Heart left ventricle (tissue), 16 donors: ENCODE results near the gene SUGCT. TPM values are rescaled to one million over a fixed set of nuclear protein-coding genes. Genes with fewer than 3 reads are reported as not detected.

Experiments
- ATAC-seq, 4 donors: fragments of 200-7000 bp; cut with Tn5 transposase; one replicate each; pipeline ENCODE4 v1.9.1; 2020 to 2022; ENCODE audit warnings: moderate library complexity in 4 of 4, mild to moderate bottlenecking in 3 of 4, moderate number of reproducible peaks in 1 of 4
- DNase-seq, 5 donors: peaks; one replicate each; pipeline ENCODE4 v3.0.0-alpha.2; 2020
- H3K27ac ChIP-seq, 12 donors: fragments of 200-600 bp; sonication (generic) in 4 of 12; one replicate each; pipeline versions ENCODE4 v1.5.0 to v1.8.0; 2016 to 2022; ENCODE audit warnings: mild to moderate bottlenecking in 2 of 12
- H3K27me3 ChIP-seq, 9 donors: fragments of 200-600 bp; sonication (generic) in 2 of 9; one replicate each; pipeline versions ENCODE4 v1.5.1 to v1.8.0; 2016 to 2022; ENCODE audit warnings: mild to moderate bottlenecking in 3 of 9
- H3K36me3 ChIP-seq, 9 donors: fragments of 200-600 bp; sonication (generic) in 2 of 9; one replicate each; pipeline versions ENCODE4 v1.5.0 to v1.8.0; 2018 to 2022; ENCODE audit warnings: mild to moderate bottlenecking in 2 of 9
- H3K4me1 ChIP-seq, 12 donors: fragments of 200-600 bp; sonication (generic) in 4 of 12; one replicate each; pipeline versions ENCODE4 v1.5.0 to v1.8.0; 2016 to 2022; ENCODE audit warnings: mild to moderate bottlenecking in 3 of 12
- H3K4me3 ChIP-seq, 12 donors: fragments of 200-600 bp; sonication (generic) in 4 of 12; one replicate each; pipeline versions ENCODE4 v1.5.0 to v1.8.0; 2017 to 2022; ENCODE audit warnings: mild to moderate bottlenecking in 9 of 12, moderate library complexity in 4 of 12
- H3K9me3 ChIP-seq, 12 donors: fragments of 200-600 bp; sonication (generic) in 4 of 12; one replicate each; pipeline versions ENCODE4 v1.5.0 to v1.8.0; 2016 to 2022; ENCODE audit warnings: mild to moderate bottlenecking in 1 of 12
- CTCF ChIP-seq, 12 donors: fragments of 200-600 bp; sonication (generic) in 4 of 12; IDR thresholded peaks; one replicate each; pipeline versions ENCODE4 v1.5.0 to v1.8.0; 2018 to 2022; ENCODE audit warnings: antibody characterized with exemption in 12 of 12, mild to moderate bottlenecking in 5 of 12
- POLR2A ChIP-seq, 2 donors: fragments of 450-650 bp; IDR thresholded peaks; one replicate each; pipeline ENCODE4 v1.6.1; 2017; ENCODE audit warnings: antibody characterized with exemption in 2 of 2, mild to moderate bottlenecking in 2 of 2, moderate library complexity in 2 of 2
- WGBS, 4 donors: extraction: QIAGEN DNeasy Blood & Tissue Kit in 2 of 4; methylation state at CpG; one replicate each; pipeline versions ENCODE4 v1.1.5 to v1.1.7; 2013 to 2018; 5-methylcytosine and 5-hydroxymethylcytosine counted together
- intact Hi-C, 10 donors: fragments of 100-400 bp; cut with DNase I; formaldehyde crosslinking; loops; one replicate each; pipeline versions ENCODE4 v1.11.1 to v1.14.2; 2022
- polyA plus RNA-seq, 2 donors: library from polyadenylated mRNA; stranded (reverse); fragments of 200-250 nt; gene quantifications; one replicate each; pipeline ENCODE4 v1.2.3, GENCODE V29; 2013
- total RNA-seq, 9 donors: library from RNA; depleted of rRNA in 2 of 9; stranded (reverse); fragments of >200 nt in 2 of 9; fragmentation: NEBNext Ultra II Directional in 3 of 9; extraction: Animal tissue kit (Norgen Biotek cat#: 25700) in 3 of 9; gene quantifications; one replicate each; pipeline versions ENCODE4 v1.1.0 to v1.2.4, GENCODE V29; 2016 to 2023
- donor health status: ischemic (EF 13 %, LVEDD 7.1; RV severe dilation, severe dysfunction).
- donor health status: healthy with polysubstance abuse.
- donor health status: DM: no; HTN: yes; CAD: no.
- donor health status: DM: no; HTN: no; CAD: no.
- donor health status: ischemic (EF 25% LVEDD 6.9; RV normal size, moderate dysfunction).
- donor health status: ischemic (EF 25% LVEDD 5.7; RV mildly dilated, moderate dysfunction).
- donor health status: healthy.
- donor health status: DM: yes; HTN: yes; CAD: no.
- donor health status: ischemic (EF 35%, LVEDD 5.7; RV mildly dilated, moderate dysfunction).
- donor health status: nonischemic (EF 11% LVEDD 7.7; RV severe dilation, severe dysfunction).
- donor health status: DM: yes; HTN: yes; CAD: no.
- donor health status: PGD.
- donor health status: ischemic (EF 29% LVEDD 5.4; RV normal size, mild dysfunction).
- donor health status: nonischemic (EF 23%, LVEDD 6.1; RV moderate dilation, normal function).

Gene SUGCT
- total and polyA plus RNA-seq, 11 donors = 1.4 to 7.6 (median 4.4) TPM

GRCh38 chr7:40733578-40733977 lies 598.8 kb downstream of the SUGCT start:
- no peak for TF ChIP-seq CTCF (IDR thresholded peaks at IDR 0.05)
- TF ChIP-seq POLR2A (IDR thresholded peaks at IDR 0.05) = no peak
- peaks cover 0 to 12% (median 3%) of the 10 kb centered on the region in 12 donors for H3K4me1 ChIP-seq
- WGBS, 4 donors = 26 to 34% (median 33%) methylated on average over 5 of the region's 5 CpGs
- no peak overlapping the region for H3K4me3 ChIP-seq
- intact Hi-C loops = no loop called here
- no peak for ATAC-seq
- H3K9me3 ChIP-seq = peaks cover 0 to 8% (median 0%) of the 10 kb centered on the region in 12 donors
- H3K27me3 ChIP-seq = no peaks in the 10 kb centered on the region
- no peaks in the 10 kb centered on the region for H3K36me3 ChIP-seq
- H3K27ac ChIP-seq = no peak overlapping the region
- no peak for DNase-seq

GRCh38 chr7:40739257-40739656 lies 604.5 kb downstream of the SUGCT start:
- intact Hi-C loops = no loop called here
- ATAC-seq (no peak), DNase-seq (no peak)
- no peaks in the 10 kb centered on the region for H3K27me3 ChIP-seq
- no peak overlapping the region for H3K4me3 ChIP-seq
- no peaks in the 10 kb centered on the region for H3K36me3 ChIP-seq
- 91 to 98% (median 96%) methylated on average over 2 of the region's 2 CpGs for WGBS, 4 donors
- peaks cover 0 to 14% (median 0%) of the 10 kb centered on the region in 12 donors for H3K9me3 ChIP-seq
- no peaks in the 10 kb centered on the region for H3K4me1 ChIP-seq
- TF ChIP-seq CTCF (IDR thresholded peaks at IDR 0.05) = no peak
- no peak for TF ChIP-seq POLR2A (IDR thresholded peaks at IDR 0.05)
- no peak overlapping the region for H3K27ac ChIP-seq

GRCh38 chr7:40742270-40742669 lies 607.5 kb downstream of the SUGCT start:
- H3K9me3 ChIP-seq = peaks cover 0 to 14% (median 0%) of the 10 kb centered on the region in 12 donors
- no peak for TF ChIP-seq POLR2A (IDR thresholded peaks at IDR 0.05)
- TF ChIP-seq CTCF (IDR thresholded peaks at IDR 0.05) = no peak
- intact Hi-C loops = no loop called here

GRCh38 chr7:40746841-40747556 lies 612.2 kb downstream of the SUGCT start:
- TF ChIP-seq CTCF (IDR thresholded peaks at IDR 0.05) = no peak
- TF ChIP-seq POLR2A (IDR thresholded peaks at IDR 0.05) = no peak
- H3K36me3 ChIP-seq = no peaks in the 10 kb centered on the region
- WGBS, 4 donors = 59 to 68% (median 60%) methylated on average over 12 of the region's 12 CpGs
- no peaks in the 10 kb centered on the region for H3K9me3 ChIP-seq
- no peak for ATAC-seq
- H3K4me3 ChIP-seq = no peak overlapping the region
- no peak overlapping the region for H3K27ac ChIP-seq
- H3K4me1 ChIP-seq = no peaks in the 10 kb centered on the region
- intact Hi-C loops = no loop called here
- no peaks in the 10 kb centered on the region for H3K27me3 ChIP-seq
- no peak for DNase-seq

More at GRCh38 chr7:40742270-40742669, 607.5 kb downstream of the SUGCT start:
- no peaks in the 10 kb centered on the region for H3K4me1 ChIP-seq
- 86 to 90% (median 89%) methylated on average over 7 of the region's 7 CpGs for WGBS, 4 donors
- H3K4me3 ChIP-seq = no peak overlapping the region
- no peak for DNase-seq
- H3K27me3 ChIP-seq = no peaks in the 10 kb centered on the region
- H3K36me3 ChIP-seq = no peaks in the 10 kb centered on the region
- no peak for ATAC-seq
- no peak overlapping the region for H3K27ac ChIP-seq
